Activated T-cell treated with anti-CD3 and anti-CD28 coated beads for 48 hours (primary cell): ENCODE measurements around the gene RNF212B.
A peak's percentile ranks its signal among the peaks of the same experiment; 100 is the strongest.
"Not testable (repeated sequence)": the region's sequence is repeated elsewhere in the genome, so short reads cannot be mapped to it uniquely, and the experiment has no call there.

Source experiments
- DNase-seq: peaks from one replicate; pipeline ENCODE4 v3.0.0-alpha.2; 2020; ENCODE audit warnings: low read depth

Gene RNF212B

DNA sequence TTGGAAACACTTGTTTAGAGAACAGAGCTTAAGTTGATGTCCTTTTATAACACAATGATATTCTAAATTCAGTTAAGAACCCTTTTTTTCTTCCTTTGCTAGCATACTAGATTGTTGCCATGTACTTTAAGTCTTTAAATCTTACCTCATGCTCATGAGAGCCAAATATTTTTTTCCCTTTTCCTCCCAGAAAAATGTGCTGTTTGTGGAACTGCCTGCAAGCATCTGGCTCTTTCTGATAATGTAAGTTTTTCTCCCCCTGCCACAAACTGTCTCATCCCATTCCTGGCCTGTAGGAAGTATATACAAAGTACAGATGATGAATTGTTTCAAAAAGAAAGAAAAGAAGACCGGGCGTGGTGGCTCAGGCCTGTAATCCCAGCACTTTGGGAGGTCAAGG lies 5.3 kb downstream of the RNF212B start:
- no peak for DNase-seq

- DNase-seq, result no peak
Measured at GRCh38 chr14:23245282-23245681, 7.5 kb downstream of the RNF212B start.

GRCh38 chr14:23248601-23249000 lies 10.9 kb downstream of the RNF212B start:
- no peak for DNase-seq

GRCh38 chr14:23249824-23250223 lies 12.1 kb downstream of the RNF212B start:
- no peak for DNase-seq

GRCh38 chr14:23252006-23252405 lies 14.3 kb downstream of the RNF212B start:
- no peak for DNase-seq

DNA sequence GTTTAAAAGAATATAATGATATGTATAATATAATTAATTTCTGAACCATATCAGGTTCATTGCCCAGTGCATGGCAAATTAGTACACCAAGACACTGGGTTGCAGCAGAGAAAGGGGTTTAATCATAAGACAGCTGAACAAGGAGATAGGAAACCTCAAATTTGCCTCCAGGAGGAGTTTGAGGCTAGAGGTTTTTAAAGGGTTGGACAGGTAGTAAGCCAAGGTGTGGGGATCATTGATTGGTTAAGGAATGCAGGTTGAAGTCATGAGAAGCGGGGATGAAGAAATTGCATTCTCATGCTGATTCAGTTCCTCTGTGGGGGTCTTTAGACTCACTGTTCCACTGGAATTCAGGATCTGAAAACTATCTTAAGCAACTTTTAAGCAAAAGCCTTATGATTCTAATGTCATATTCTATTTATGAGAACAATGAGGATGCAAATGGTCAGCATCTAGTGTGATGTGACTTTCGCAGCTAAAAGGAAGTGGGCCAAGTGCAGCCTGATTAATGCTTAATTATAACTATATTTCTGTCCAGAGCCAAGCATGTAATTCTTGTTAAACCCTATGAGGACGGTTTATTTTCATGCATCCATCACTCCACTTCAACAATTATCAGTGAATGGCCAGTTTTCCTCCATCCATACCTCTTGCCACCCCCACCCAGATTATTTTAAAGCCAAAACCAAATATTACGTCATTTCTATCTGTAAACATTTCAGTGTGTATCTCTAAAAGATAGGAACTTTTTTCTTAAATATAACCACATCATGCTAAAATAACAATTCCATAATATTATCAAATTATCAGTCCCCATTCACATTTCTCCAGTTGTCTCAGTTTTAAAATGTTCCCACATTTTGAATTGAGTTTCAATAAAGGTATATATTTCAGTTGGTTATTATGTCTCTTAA lies 14.9 kb downstream of the RNF212B start:
- DNase-seq, result no peak

DNA sequence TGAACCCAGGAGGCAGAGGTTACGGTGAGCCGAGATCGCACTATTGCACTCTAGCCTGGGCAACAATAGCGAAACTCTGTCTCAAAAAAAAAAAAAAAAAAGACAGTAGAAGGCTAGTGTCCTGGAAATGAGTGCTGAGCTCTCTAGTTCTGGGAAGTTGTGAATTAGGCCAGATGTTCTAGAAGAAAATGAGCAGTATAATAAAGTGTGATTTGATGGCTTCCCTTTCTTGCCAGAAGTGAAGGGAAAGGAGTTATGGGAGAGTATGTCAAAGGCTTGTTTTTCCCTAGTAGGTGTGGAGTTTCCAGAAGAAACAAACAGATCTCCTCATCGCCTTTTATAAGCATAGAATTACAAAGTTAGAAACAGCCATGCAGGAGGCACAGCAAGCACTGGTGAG lies 20.5 kb downstream of the RNF212B start:
- no peak for DNase-seq

DNA sequence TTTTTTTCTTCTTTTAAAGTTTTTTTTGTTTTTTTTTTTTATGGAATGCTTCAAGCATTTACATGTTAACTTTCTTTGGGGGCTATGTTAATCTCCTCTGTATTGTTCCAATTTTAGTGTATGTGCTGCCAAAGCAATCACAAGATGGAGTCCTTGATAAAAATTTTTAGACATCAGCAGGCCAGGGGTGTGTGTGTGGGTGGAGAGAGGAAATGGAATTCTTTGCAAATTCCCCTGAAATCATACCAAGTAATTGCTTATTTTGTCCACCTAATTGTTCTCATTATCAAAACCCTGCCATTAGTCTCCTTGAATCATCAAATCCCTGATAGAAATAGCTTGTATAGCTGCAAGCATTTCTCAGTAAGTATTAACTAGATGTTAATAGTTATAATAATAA lies 21.7 kb downstream of the RNF212B start:
- DNase-seq, result no peak

DNA sequence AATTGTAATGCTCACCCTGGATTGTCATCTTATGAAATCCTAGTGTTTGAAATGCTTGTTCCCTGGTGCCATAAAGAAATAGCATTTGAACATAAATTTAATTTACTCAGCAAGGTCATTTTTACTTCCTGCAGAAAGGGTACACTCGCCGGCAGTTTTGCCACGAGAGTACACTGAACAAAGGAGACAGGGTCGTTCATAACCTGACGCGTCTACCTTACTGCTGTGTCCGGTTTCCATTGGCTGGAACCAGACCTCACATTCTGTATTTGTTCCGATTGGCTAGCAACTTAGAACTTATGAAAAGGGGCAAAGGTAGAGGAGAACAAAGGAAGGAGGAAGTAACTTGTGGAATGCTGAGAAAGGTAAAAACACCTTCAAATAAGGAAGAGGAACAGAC lies 23.1 kb downstream of the RNF212B start:
- DNase-seq, result not testable (repeated sequence)

DNA sequence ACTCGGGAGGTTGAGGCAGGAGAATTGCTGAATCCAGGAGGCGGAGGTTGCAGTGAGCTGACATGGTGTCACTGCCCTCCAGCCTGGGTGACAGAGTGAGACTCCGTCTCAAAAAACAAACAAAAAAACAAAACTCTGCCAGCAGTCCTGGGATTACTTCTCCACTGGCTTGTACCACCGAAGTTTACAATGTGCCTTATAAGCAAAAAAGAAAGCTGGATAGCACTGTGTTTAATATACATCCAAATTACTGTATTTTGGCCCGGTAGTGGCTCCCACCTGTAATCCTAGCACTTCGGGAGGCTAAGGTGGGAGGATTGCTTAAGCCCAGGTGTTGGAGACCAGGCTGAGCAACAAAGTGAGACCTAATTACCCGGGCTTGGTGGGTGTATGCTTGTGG lies 31.5 kb downstream of the RNF212B start:
- DNase-seq, result no peak

GRCh38 chr14:23275412-23275811 lies 37.7 kb downstream of the RNF212B start:
- no peak for DNase-seq

DNA sequence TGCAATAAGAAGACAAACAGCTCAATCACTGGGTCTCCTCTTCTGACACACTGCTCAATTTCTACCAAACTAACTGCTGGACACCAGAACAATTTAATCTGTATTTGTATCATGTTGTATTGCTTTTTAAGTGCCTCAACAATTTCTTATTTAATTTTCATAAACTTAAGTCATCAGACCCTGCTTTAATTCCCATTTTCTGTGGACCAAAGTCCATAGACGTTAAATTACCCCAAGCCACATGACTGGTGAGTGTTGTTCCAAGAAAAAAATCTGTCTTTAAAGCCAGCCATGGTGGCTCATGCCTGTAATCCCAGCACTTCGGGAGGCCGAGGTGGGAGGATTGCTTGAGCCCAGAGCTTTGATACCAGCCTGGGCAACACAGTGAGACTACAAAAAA lies 39.5 kb downstream of the RNF212B start:
- DNase-seq, result no peak

GRCh38 chr14:23277928-23278327 lies 40.2 kb downstream of the RNF212B start:
- not testable (repeated sequence) for DNase-seq

DNA sequence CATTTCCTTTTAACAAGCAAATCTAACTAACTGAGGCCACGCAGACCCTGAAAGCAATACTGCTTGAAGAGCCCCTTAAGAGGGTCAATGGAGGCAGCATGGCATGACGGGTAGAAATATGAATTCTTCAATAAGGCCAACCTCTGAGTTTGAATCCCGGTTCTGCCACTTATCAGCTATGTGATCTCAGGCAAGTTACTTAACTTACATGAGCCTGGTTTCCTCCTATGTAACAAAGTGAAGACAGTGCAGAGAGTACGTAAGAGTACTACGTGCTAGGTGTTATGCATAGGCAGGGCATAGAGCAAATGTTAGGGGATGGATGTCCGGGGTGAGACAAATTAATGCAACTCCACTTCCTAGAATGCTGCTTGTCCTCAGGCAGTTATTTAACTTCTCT lies 43.5 kb downstream of the RNF212B start:
- no peak for DNase-seq

DNA sequence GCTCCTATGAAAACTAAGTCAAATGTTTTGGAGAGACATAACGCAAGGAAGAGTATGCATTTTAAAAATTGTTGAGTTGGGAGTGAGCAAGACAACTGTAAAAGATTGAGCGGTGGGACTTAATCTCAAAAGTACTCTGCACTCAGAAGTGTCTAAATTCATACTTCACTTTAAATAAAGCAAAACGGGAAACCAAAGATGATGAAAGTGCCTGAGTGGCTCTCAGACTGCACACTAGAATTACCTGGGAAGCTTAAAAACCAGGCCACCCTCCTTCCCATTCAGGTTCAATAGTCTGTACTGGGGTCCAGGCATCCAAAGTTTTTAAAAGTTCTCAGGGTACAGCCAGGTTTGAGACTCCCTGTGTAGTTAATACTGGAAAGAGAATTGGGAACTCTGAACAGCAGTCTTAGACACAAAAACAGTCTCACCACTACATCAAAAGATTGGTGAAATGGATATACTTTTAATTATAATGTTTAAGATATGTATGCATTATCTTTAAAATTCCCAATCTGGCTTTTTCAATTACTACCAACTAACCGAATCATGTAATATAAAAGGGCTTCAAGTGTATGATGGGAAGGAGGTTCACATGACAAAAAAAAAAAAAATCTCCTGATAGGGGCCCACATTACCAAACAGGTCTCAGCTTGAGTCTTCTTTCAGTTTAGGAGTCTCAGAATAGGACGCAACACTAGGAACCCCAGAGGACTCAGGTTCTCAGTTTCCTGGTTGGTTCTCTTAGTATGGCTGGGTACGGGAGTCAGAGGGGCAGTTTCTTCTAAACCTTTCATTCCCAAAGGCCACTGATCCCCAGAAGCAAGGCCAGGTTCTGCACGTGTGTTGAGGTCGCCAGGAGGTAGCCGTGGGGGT lies 47.2 kb downstream of the RNF212B start:
- no peak for DNase-seq

GRCh38 chr14:23285530-23286019 lies 47.8 kb downstream of the RNF212B start:
- DNase-seq, result no peak

- peak; percentile 97 for DNase-seq
Measured at GRCh38 chr14:23286020-23286901, 48.5 kb downstream of the RNF212B start, which contains the start of gene HOMEZ. Gene HOMEZ (minus strand): TSS chr14:23286132. CDS start chr14:23285952, 180 bp downstream.

DNA sequence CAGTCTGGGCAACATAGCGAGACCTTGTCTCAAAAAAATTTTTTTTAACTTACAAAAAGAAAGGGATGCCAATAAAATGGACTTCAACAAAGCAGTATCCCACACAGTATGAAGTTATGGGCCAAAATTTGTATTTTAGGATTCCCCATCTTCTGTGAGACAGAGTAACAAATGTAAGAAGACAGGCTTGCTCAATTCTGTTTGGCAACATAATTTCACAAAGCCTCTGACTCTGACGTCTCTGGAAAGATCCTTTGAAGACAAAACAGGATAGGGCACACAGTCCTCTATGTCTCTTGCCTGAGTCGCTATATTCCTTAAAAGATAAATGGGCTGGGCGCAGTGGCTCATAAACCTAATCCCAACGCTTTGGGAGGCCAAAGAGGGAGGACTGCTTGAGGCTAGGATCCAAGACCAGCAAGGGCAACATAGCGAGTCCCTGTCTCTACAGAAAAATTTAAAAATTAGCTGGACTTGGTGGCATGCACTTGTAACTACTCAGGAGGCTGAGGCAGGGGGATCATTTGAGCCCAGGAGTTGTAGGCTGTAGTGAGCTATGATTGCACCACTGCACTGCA lies 49.3 kb downstream of the RNF212B start:
- DNase-seq, result no peak

DNA sequence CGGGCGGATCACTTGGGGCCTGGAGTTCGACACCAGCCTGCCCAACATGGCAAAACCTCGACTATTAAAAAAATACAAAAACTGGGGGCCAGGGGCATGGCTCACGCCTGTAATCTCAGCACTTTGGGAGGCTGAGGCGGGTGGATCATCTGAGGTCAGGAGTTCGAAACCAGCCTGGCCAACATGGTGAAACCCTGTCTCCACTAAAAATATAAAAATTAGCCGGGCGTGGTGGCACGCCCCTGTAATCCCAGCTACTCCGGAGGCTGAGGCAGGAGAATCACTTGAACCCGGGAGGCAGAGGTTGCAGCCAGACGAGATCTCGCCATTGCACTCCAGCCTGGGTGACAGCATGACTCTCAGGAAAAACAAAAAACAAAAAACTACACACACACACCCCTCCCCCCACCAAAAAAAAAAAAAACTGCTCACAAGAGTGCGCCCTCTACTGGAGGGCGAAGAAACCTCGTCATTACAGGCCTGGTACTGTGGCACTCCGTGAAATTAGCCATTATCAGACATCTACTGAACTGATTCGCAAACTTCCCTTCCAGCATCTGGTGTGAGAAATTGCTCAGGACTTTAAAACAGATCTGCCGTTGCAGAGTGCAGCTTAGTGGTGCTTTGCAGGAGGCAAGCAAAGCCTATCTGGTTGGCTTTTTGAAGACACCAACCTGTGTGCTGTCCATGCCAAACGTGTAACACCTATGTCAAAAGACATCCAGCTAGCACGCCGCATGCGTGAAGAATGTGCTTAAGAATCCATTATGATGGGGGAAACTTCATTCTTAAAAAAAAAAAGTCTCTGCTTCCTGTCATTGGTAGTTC lies 57.2 kb downstream of the RNF212B start:
- peak; percentile 33 for DNase-seq

GRCh38 chr14:23296012-23296777 lies 58.5 kb downstream of the RNF212B start:
- DNase-seq, result no peak
